ENCODE measurements around the gene GPR18.

Gene GPR18

GRCh38 chr13:99207511-99207910 is 50.7 kb downstream of the GPR18 start:
- DNase-seq (ENCODE audit: low read depth) = no peak

- no peak for DNase-seq (ENCODE audit: low read depth)
These were observed 51.3 kb downstream of the GPR18 start for GRCh38 chr13:99206873-99207272.

- no peak for DNase-seq (ENCODE audit: low read depth)
These were observed 52.0 kb downstream of the GPR18 start for GRCh38 chr13:99206226-99206625.

GRCh38 chr13:99205621-99206220 is 52.5 kb downstream of the GPR18 start:
- DNase-seq (ENCODE audit: low read depth) = no peak
